GM10248 (cell line): ENCODE measurements around the gene HDDC2.

Experiments
- CTCF ChIA-PET: fragments of 300-600 bp; sonication (Branson Sonifier 250); formaldehyde crosslinking; extraction: SDS; loops from one replicate; lab custom pipeline; 2021; ENCODE audit warnings: antibody characterized with exemption; lab: Yijun Ruan, JAX
- POLR2A ChIA-PET: fragments of 350-650 bp; sonication (Branson Sonifier 250); formaldehyde crosslinking; extraction: SDS; loops from one replicate; lab custom pipeline; 2020; ENCODE audit warnings: antibody characterized with exemption; lab: Yijun Ruan, JAX
- DNase-seq: peaks from one replicate; pipeline ENCODE4 v3.0.0; 2012; ENCODE audit errors: extremely low spot score
- TF ChIP-seq, protein P1 (sequence below): IDR thresholded peaks from 2 replicates; pipeline ENCODE4 v1.5.1; 2012; ENCODE audit warnings: mild to moderate bottlenecking, low read depth; ENCODE audit errors: extremely low read depth, missing control alignments, control extremely low read depth

The HDDC2 gene

GRCh38 chr6:125340175-125340835 lies 38.5 kb upstream of the HDDC2 start:
- ChIA-PET CTCF (interaction anchor here (0.9 to 1.6 kb wide), 3 partner anchors 11 to 30 kb away, joined by 3 to 4 read pairs (median 3); no protein-coding TSS in a partner anchor), POLR2A (no interaction called here)
- TF ChIP-seq, protein P1, sequence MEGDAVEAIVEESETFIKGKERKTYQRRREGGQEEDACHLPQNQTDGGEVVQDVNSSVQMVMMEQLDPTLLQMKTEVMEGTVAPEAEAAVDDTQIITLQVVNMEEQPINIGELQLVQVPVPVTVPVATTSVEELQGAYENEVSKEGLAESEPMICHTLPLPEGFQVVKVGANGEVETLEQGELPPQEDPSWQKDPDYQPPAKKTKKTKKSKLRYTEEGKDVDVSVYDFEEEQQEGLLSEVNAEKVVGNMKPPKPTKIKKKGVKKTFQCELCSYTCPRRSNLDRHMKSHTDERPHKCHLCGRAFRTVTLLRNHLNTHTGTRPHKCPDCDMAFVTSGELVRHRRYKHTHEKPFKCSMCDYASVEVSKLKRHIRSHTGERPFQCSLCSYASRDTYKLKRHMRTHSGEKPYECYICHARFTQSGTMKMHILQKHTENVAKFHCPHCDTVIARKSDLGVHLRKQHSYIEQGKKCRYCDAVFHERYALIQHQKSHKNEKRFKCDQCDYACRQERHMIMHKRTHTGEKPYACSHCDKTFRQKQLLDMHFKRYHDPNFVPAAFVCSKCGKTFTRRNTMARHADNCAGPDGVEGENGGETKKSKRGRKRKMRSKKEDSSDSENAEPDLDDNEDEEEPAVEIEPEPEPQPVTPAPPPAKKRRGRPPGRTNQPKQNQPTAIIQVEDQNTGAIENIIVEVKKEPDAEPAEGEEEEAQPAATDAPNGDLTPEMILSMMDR, result no peak

GRCh38 chr6:125339653-125340052 lies 37.9 kb upstream of the HDDC2 start:
- ChIA-PET POLR2A (no interaction called here), CTCF (interaction anchor here (0.9 to 1.6 kb wide), 3 partner anchors 11 to 29 kb away, joined by 3 to 4 read pairs (median 3); no protein-coding TSS in a partner anchor)
- DNase-seq, result no peak
- TF ChIP-seq, protein P1, result no peak

More at GRCh38 chr6:125340175-125340835, 38.5 kb upstream of the HDDC2 start:
- DNase-seq, result no peak

- no peak for DNase-seq
- TF ChIP-seq, protein P1, result no peak
- POLR2A ChIA-PET, result no interaction called here
- CTCF ChIA-PET, result interaction anchor here (1.0 to 1.2 kb wide), 3 partner anchors 10 to 24 kb away, joined by 3 to 4 read pairs (median 4); no protein-coding TSS in a partner anchor
Observed at GRCh38 chr6:125338381-125338780, 36.6 kb upstream of the HDDC2 start.

DNA sequence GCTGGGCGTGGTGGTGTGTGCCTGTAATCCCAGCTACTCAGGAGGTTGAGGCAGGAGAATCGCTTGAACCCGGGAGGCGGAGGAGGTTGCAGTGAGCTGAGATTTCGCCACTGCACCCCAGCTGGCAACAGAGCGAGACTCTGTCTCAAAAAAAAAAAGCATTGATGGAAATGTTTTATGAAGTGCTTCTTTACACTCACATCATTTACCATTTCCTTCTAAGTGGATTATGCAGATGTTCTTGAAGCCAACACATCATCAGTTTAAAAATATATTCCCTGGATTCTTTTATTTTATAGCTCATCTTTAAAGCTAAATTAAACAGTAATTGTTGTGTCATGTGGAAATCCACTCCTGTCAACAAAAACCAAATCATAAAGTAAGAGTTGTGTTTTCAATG lies 35.9 kb upstream of the HDDC2 start:
- ChIA-PET POLR2A (interaction anchor here (0.7 kb wide), 1 partner anchor 9 kb away, joined by 3 read pairs; no protein-coding TSS in a partner anchor), CTCF (interaction anchor here (1.0 to 1.2 kb wide), 3 partner anchors 9 to 24 kb away, joined by 3 to 4 read pairs (median 4); no protein-coding TSS in a partner anchor)

GRCh38 chr6:125332664-125333063 lies 30.9 kb upstream of the HDDC2 start:
- POLR2A ChIA-PET, result no interaction called here
- TF ChIP-seq, protein P1, result no peak
- DNase-seq, result no peak
- CTCF ChIA-PET, result interaction anchor here (1.0 kb wide), 1 partner anchor 21 kb away, joined by 3 read pairs; no protein-coding TSS in a partner anchor

More for the DNA sequence above, 35.9 kb upstream of the HDDC2 start:
- TF ChIP-seq, protein P1, result no peak
- no peak for DNase-seq

- TF ChIP-seq, protein P1, result no peak
- CTCF ChIA-PET, result interaction anchor here (2.2 kb wide), 1 partner anchor 18 kb away, joined by 5 read pairs; no protein-coding TSS in a partner anchor
- DNase-seq, result no peak
- POLR2A ChIA-PET, result no interaction called here
Observed at GRCh38 chr6:125325586-125325985, 23.8 kb upstream of the HDDC2 start.
